B cell (primary cell): ENCODE results near the gene DRAP1. TPM values are rescaled to one million over a fixed set of nuclear protein-coding genes. Genes with fewer than 3 reads are reported as not detected.

Experiments used
- ATAC-seq: fragments of 200-7000 bp; cut with Tn5 transposase; one replicate; pipeline ENCODE4 v1.10.0; 2021; ENCODE audit warnings: low read depth, mild to moderate bottlenecking, moderate number of reproducible peaks, moderate library complexity
- CTCF ChIA-PET: fragments of 350-600 bp; sonication (Branson Sonifier 250); formaldehyde crosslinking; loops from one replicate; lab custom pipeline; 2021; ENCODE audit warnings: antibody characterized with exemption, inconsistent platforms; lab: Charles Lee
- POLR2A ChIA-PET: fragments of 350-600 bp; sonication (Branson Sonifier 250); formaldehyde crosslinking; loops from one replicate; lab custom pipeline; 2021; ENCODE audit warnings: antibody characterized with exemption; lab: Charles Lee
- DNase-seq: peaks from one replicate; pipeline ENCODE4 v3.0.0; 2013
- H2AFZ ChIP-seq: 2 replicates; pipeline ENCODE4 v1.6.1; 2012; ENCODE audit warnings: mild to moderate bottlenecking, low read depth, low read length; ENCODE audit not compliant: insufficient read depth, poor library complexity, severe bottlenecking
- H3K27ac ChIP-seq, 2 donors: 1 replicate in 1 of 2; 2 replicates in 1 of 2; pipeline ENCODE4 v1.5.1; 2012 to 2013; ENCODE audit warnings: low read length in 2 of 2, mild to moderate bottlenecking in 2 of 2, moderate library complexity in 1 of 2
- H3K27me3 ChIP-seq, 4 experiments: fragments of 200-600 bp in 1 of 4; sonication (generic) in 1 of 4; replicated peaks in 1 of 4; 1 replicate in 2 of 4; 2 replicates in 2 of 4; pipeline versions ENCODE4 v1.6.1 to v1.7.0; 2013 to 2016; ENCODE audit warnings: low read length in 3 of 4, mild to moderate bottlenecking in 2 of 4, mixed read lengths in 1 of 4, moderate library complexity in 1 of 4; ENCODE audit not compliant: insufficient read depth in 4 of 4, control insufficient read depth in 3 of 4; ENCODE audit errors: control extremely low read depth in 1 of 4
- H3K36me3 ChIP-seq, 2 experiments: replicated peaks in 1 of 2; 1 replicate in 1 of 2; 2 replicates in 1 of 2; pipeline versions ENCODE4 v1.6.1 to v1.7.1; 2013; ENCODE audit warnings: low read length in 1 of 2; ENCODE audit not compliant: insufficient read depth in 2 of 2, control insufficient read depth in 1 of 2; ENCODE audit errors: control extremely low read depth in 1 of 2, extremely low read depth in 1 of 2
- H3K4me1 ChIP-seq, 2 donors: fragments of 200-600 bp in 1 of 2; sonication (generic) in 1 of 2; 1 replicate in 1 of 2; 2 replicates in 1 of 2; pipeline versions ENCODE4 v1.5.1 to v1.6.1; 2013 to 2017; ENCODE audit warnings: low read length in 2 of 2; ENCODE audit not compliant: control insufficient read depth in 2 of 2, insufficient read depth in 2 of 2
- H3K4me2 ChIP-seq: replicated peaks from 2 replicates; pipeline ENCODE3; 2012; ENCODE audit warnings: mild to moderate bottlenecking, low read depth, low read length; ENCODE audit not compliant: poor library complexity, severe bottlenecking
- H3K4me3 ChIP-seq, 5 experiments: fragments of 200-600 bp in 1 of 5; sonication (generic) in 1 of 5; 1 replicate in 3 of 5; 2 replicates in 2 of 5; pipeline versions ENCODE4 v1.5.1 to v1.7.0; 2011 to 2016; ENCODE audit warnings: low read length in 4 of 5, mild to moderate bottlenecking in 4 of 5, low read depth in 2 of 5, control low read depth in 1 of 5, moderate library complexity in 1 of 5; ENCODE audit not compliant: insufficient read depth in 1 of 5; ENCODE audit errors: control extremely low read depth in 1 of 5, extremely low read depth in 1 of 5
- H3K79me2 ChIP-seq: fragments of 200-600 bp; sonication (generic); one replicate; pipeline ENCODE4 v1.6.0; 2016; ENCODE audit warnings: low read length; ENCODE audit not compliant: control insufficient read depth, insufficient read depth
- H3K9ac ChIP-seq: fragments of 200-600 bp; sonication (generic); 2 replicates; pipeline ENCODE4 v1.6.1; 2017; ENCODE audit warnings: mild to moderate bottlenecking, low read length, moderate library complexity
- H3K9me3 ChIP-seq, 3 donors: one replicate each; pipeline versions ENCODE4 v1.6.1 to v1.7.1; 2013; ENCODE audit warnings: low read length in 2 of 3; ENCODE audit not compliant: control insufficient read depth in 2 of 3, insufficient read depth in 1 of 3; ENCODE audit errors: control extremely low read depth in 1 of 3
- H4K20me1 ChIP-seq: 2 replicates; pipeline ENCODE4 v1.6.0; 2012; ENCODE audit warnings: mild to moderate bottlenecking, low read length; ENCODE audit not compliant: insufficient read depth, control insufficient read depth, poor library complexity, severe bottlenecking
- H3K27ac Mint-ChIP-seq: one replicate; pipeline ENCODE4 v1.8.0; 2021; ENCODE audit warnings: mixed read lengths
- H3K27me3 Mint-ChIP-seq: one replicate; pipeline ENCODE4 v1.8.0; 2021; ENCODE audit warnings: mixed read lengths
- H3K4me1 Mint-ChIP-seq: one replicate; pipeline ENCODE4 v1.8.0; 2021; ENCODE audit warnings: mixed read lengths
- H3K4me3 Mint-ChIP-seq: one replicate; pipeline ENCODE4 v1.8.0; 2021; ENCODE audit warnings: mixed read lengths
- H3K9me3 Mint-ChIP-seq: one replicate; pipeline ENCODE4 v1.8.0; 2022; ENCODE audit warnings: mixed read lengths; ENCODE audit not compliant: insufficient read depth
- CTCF ChIP-seq: fragments of 200-600 bp; IDR thresholded peaks from one replicate; pipeline ENCODE4 v1.8.0; 2022; ENCODE audit warnings: antibody characterized with exemption, mild to moderate bottlenecking
- EZH2 ChIP-seq: IDR thresholded peaks from 2 replicates; pipeline ENCODE4 v1.6.1; 2012; ENCODE audit warnings: borderline replicate concordance, low read depth, mild to moderate bottlenecking, moderate library complexity, low read length; ENCODE audit not compliant: insufficient read depth, poor library complexity, severe bottlenecking
- WGBS: methylation state at CpG from one replicate; pipeline ENCODE4 v1.1.5; 2013; ENCODE audit warnings: missing lambda C conversion rate; ENCODE audit not compliant: insufficient coverage; 5-methylcytosine and 5-hydroxymethylcytosine counted together
- intact Hi-C: fragments of 100-400 bp; cut with micrococcal nuclease; formaldehyde crosslinking; loops from one replicate; pipeline ENCODE4 v1.10.0; 2022
- polyA plus RNA-seq: library from polyadenylated mRNA; depleted of rRNA; stranded (reverse); fragments of >200 nt; gene quantifications from 2 replicates; pipeline ENCODE4 v1.2.3, GENCODE V29; 2012
- total RNA-seq, 2 donors: library from RNA; stranded (reverse); fragments of 120-200 nt in 1 of 2; gene quantifications; 1 replicate in 1 of 2; 2 replicates in 1 of 2; pipeline versions ENCODE4 v1.2.3 to v1.2.4, GENCODE V29; 2013 to 2022

DRAP1 gene
- total and polyA plus RNA-seq, 2 donors (not counting 1 experiment from before 2014, with no cell fraction given) = 71.7 to 83.9 TPM

GRCh38 chr11:65884716-65885092 is 34.5 kb upstream of the DRAP1 start:
- CTCF ChIA-PET = interaction anchor here (0.5 to 15.5 kb wide), 45 partner anchors 11 to 323 kb away, joined by 3 to 244 read pairs (median 9); partner anchors contain the start of genes AP5B1, BANF1, C11orf68 and CFL1
- no peak overlapping the region for H2AFZ ChIP-seq
- no peaks in the 10 kb centered on the region for H3K27me3 ChIP-seq
- peaks cover 24% of the 10 kb centered on the region for H3K79me2 ChIP-seq
- H3K4me1 ChIP-seq = peaks cover 25 to 45% of the 10 kb centered on the region in 2 donors
- H3K9ac ChIP-seq = no peak overlapping the region
- peaks cover 0 to 31% of the 10 kb centered on the region in 2 experiments for H3K36me3 ChIP-seq
- Mint-ChIP-seq H3K4me1 (peaks cover 51% of the 10 kb centered on the region), H3K27me3 (no peaks in the 10 kb centered on the region), H3K9me3 (no peaks in the 10 kb centered on the region), H3K4me3 (peak overlapping the region; percentile 67), H3K27ac (peak overlapping the region; percentile 83)
- POLR2A ChIA-PET = interaction anchor here (0.5 to 3.3 kb wide), 7 partner anchors 11 to 255 kb away, joined by 3 to 13 read pairs (median 6); partner anchors contain the start of genes C11orf68, CFL1, KAT5 and MUS81
- no peaks in the 10 kb centered on the region for H3K9me3 ChIP-seq
- no peak overlapping the region for H3K4me3 ChIP-seq
- DNase-seq (peak; percentile 89), ATAC-seq (peak; percentile 48)
- peaks cover 5% of the 10 kb centered on the region for H4K20me1 ChIP-seq
- intact Hi-C loops = loop anchor here (1.0 kb wide), 4 partner anchors 24 to 178 kb away; partner anchors contain the start of gene MUS81
- H3K4me2 ChIP-seq = peak overlapping the region; percentile 10
- TF ChIP-seq EZH2 (no peak), CTCF (peak; percentile 99)
- WGBS = 24% methylated on average over 9 of the region's 9 CpGs
- peak overlapping the region in 1 of 2 donors; percentile 42 for H3K27ac ChIP-seq

- no peaks in the 10 kb centered on the region for H3K27me3 Mint-ChIP-seq
- Histone ChIP-seq H3K4me3 (no peak overlapping the region), H3K4me1 (peaks cover 30 to 46% of the 10 kb centered on the region in 2 donors), H3K9ac (no peak overlapping the region), H3K4me2 (peak overlapping the region; percentile 10), H4K20me1 (peaks cover 5% of the 10 kb centered on the region), H3K27ac (peak overlapping the region in 1 of 2 donors; percentile 42), H3K36me3 (peaks cover 0 to 31% of the 10 kb centered on the region in 2 experiments), H3K79me2 (peaks cover 24% of the 10 kb centered on the region), H2AFZ (no peak overlapping the region), H3K27me3 (no peaks in the 10 kb centered on the region), H3K9me3 (no peaks in the 10 kb centered on the region)
- intact Hi-C loops = no loop called here
- peaks cover 55% of the 10 kb centered on the region for H3K4me1 Mint-ChIP-seq
- 99% methylated on average over 7 of the region's 7 CpGs for WGBS
- H3K9me3 Mint-ChIP-seq = no peaks in the 10 kb centered on the region
- CTCF ChIA-PET = interaction anchor here (0.5 to 15.5 kb wide), 43 partner anchors 10 to 324 kb away, joined by 3 to 244 read pairs (median 9); partner anchors contain the start of genes AP5B1, BANF1, C11orf68 and CFL1
- no peak overlapping the region for H3K4me3 Mint-ChIP-seq
- ATAC-seq (no peak), DNase-seq (no peak)
- no peak for TF ChIP-seq EZH2
- no peak for TF ChIP-seq CTCF
- POLR2A ChIA-PET = interaction anchor here (0.5 to 3.3 kb wide), 4 partner anchors 12 to 174 kb away, joined by 4 to 13 read pairs (median 10); partner anchors contain the start of genes CFL1, KAT5 and MUS81
- peak overlapping the region; percentile 15 for H3K27ac Mint-ChIP-seq
These were observed 34.0 kb upstream of the DRAP1 start for GRCh38 chr11:65885231-65885630.
